GM23248 (cell line): Measurements from ENCODE around the gene MYH6.

Source experiments
- EZH2 ChIP-seq: fragments of 200-600 bp; sonication (generic); IDR thresholded peaks from 2 replicates; pipeline ENCODE4 v1.6.1; 2018; ENCODE audit warnings: antibody characterized with exemption, mild to moderate bottlenecking; ENCODE audit not compliant: insufficient read depth, poor library complexity, severe bottlenecking
- EZH2phosphoT487 ChIP-seq: fragments of 200-600 bp; sonication (generic); IDR thresholded peaks from 2 replicates; pipeline ENCODE4 v1.6.1; 2018; ENCODE audit warnings: antibody characterized with exemption, moderate library complexity, mild to moderate bottlenecking, low read depth; ENCODE audit not compliant: insufficient read depth

GRCh38 chr14:23377198-23377550 is 30.9 kb downstream of the MYH6 start:
- TF ChIP-seq EZH2phosphoT487: no peak
- TF ChIP-seq EZH2: no peak
